Measurements from ENCODE around the gene ACER2. TPM values are rescaled to one million over a fixed set of nuclear protein-coding genes. Genes with fewer than 3 reads are reported as not detected.

The ACER2 gene
- total and polyA plus RNA-seq, 2 of the 4 experiments (the other 2 are of a cell fraction) = 0.84 to 1.6 TPM

GRCh38 chr9:19371942-19372341, 36.9 kb upstream of the ACER2 start:
- Histone ChIP-seq H4K5ac (ENCODE audit: low read depth, low read length) (no peak overlapping the region), H3K23ac (ENCODE audit: low read depth, low read length) (no peak overlapping the region), H4K91ac (ENCODE audit: insufficient read depth, low read depth, low read length) (no peak overlapping the region), H3K4me2 (ENCODE audit: low read depth, low read length) (no peak overlapping the region), H3K4ac (ENCODE audit: low read depth, low read length) (no peak overlapping the region), H2BK15ac (ENCODE audit: low read depth, low read length) (no peak overlapping the region), H3K79me1 (ENCODE audit: low read depth in 1 of 2, low read length in 2 of 2) (peaks cover 0 to 13% of the 10 kb centered on the region in 2 experiments; a peak in 3 of 4 replicates), H3K18ac (ENCODE audit: low read depth, low read length) (no peak overlapping the region), H2BK20ac (ENCODE audit: low read depth, low read length) (no peak overlapping the region), H3K9me3 (ENCODE audit: control insufficient read depth, insufficient read depth, low read length) (no peaks in the 10 kb centered on the region), H2AK5ac (ENCODE audit: low read depth, low read length) (no peak overlapping the region), H3K56ac (ENCODE audit: extremely low read depth, insufficient read depth, low read length) (no peak overlapping the region), H3K27ac (ENCODE audit: insufficient read depth, low read length) (no peak overlapping the region), H3K4me3 (ENCODE audit: insufficient read depth, low read depth, low read length) (no peak overlapping the region), H2BK120ac (ENCODE audit: low read depth, low read length) (no peak overlapping the region), H4K20me1 (ENCODE audit: insufficient read depth, low read length) (peaks cover 18% of the 10 kb centered on the region; the same call in 1 of the 2 replicates), H2AK9ac (replicated peaks; ENCODE audit: low read depth, low read length, poor library complexity) (no peak overlapping the region), H3K9me1 (ENCODE audit: insufficient read depth, low read length) (peaks cover 5% of the 10 kb centered on the region; the same call in 1 of the 2 replicates), H2AFZ (replicated peaks; ENCODE audit: low read length, poor library complexity) (no peak overlapping the region), H3K4me1 (ENCODE audit: control insufficient read depth, insufficient read depth, low read length) (no peaks in the 10 kb centered on the region), H4K8ac (ENCODE audit: low read depth in 2 of 2, low read length in 2 of 2) (no peak overlapping the region), H2BK5ac (ENCODE audit: low read depth, low read length, poor library complexity, severe bottlenecking) (no peak overlapping the region), H3K9ac (ENCODE audit: low read depth, low read length) (no peak overlapping the region), H3K14ac (replicated peaks; ENCODE audit: low read depth, low read length) (no peak overlapping the region), H3K36me3 (ENCODE audit: control insufficient read depth, insufficient read depth, low read length) (peaks cover 26% of the 10 kb centered on the region), H3K27me3 (ENCODE audit: control insufficient read depth, insufficient read depth, low read length) (no peaks in the 10 kb centered on the region)
- DNase-seq (no peak), ATAC-seq (ENCODE audit: low read depth) (no peak)
- no TSS peak for BruUV-seq (replicated peaks)
- dilution Hi-C loops (cut with HindIII; ENCODE audit: low sequenced_read_pairs, unreplicated experiment) = no loop called here
- in situ Hi-C loops (cut with MboI; ENCODE audit: low sequenced_read_pairs) = no loop called here
- TF ChIP-seq NFE2L2 (IDR thresholded peaks at IDR 0.05; ENCODE audit: low read depth, low read length) (no peak), RAD21 (IDR thresholded peaks at IDR 0.05; ENCODE audit: low read length) (no peak), SMC3 (IDR thresholded peaks at IDR 0.05; ENCODE audit: low read depth, low read length) (no peak), RCOR1 (IDR thresholded peaks at IDR 0.05; ENCODE audit: insufficient replicate concordance, low read length) (no peak), MAFK (IDR thresholded peaks at IDR 0.05; ENCODE audit: low read depth, low read length) (no peak), RFX5 (IDR thresholded peaks at IDR 0.05; ENCODE audit: low read depth, low read length) (no peak), CHD1 (IDR thresholded peaks at IDR 0.05; ENCODE audit: low read depth, low read length) (no peak), POLR2A (IDR thresholded peaks at IDR 0.05; ENCODE audit: low read depth, low read length) (no peak), MXI1 (IDR thresholded peaks at IDR 0.05; ENCODE audit: borderline replicate concordance, low read depth, low read length) (no peak)
- TF ChIP-seq, protein P1, sequence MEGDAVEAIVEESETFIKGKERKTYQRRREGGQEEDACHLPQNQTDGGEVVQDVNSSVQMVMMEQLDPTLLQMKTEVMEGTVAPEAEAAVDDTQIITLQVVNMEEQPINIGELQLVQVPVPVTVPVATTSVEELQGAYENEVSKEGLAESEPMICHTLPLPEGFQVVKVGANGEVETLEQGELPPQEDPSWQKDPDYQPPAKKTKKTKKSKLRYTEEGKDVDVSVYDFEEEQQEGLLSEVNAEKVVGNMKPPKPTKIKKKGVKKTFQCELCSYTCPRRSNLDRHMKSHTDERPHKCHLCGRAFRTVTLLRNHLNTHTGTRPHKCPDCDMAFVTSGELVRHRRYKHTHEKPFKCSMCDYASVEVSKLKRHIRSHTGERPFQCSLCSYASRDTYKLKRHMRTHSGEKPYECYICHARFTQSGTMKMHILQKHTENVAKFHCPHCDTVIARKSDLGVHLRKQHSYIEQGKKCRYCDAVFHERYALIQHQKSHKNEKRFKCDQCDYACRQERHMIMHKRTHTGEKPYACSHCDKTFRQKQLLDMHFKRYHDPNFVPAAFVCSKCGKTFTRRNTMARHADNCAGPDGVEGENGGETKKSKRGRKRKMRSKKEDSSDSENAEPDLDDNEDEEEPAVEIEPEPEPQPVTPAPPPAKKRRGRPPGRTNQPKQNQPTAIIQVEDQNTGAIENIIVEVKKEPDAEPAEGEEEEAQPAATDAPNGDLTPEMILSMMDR (conservative IDR thresholded peaks at IDR 0.05; ENCODE audit: low read depth, low read length) = no peak
- TF ChIP-seq, protein P2, sequence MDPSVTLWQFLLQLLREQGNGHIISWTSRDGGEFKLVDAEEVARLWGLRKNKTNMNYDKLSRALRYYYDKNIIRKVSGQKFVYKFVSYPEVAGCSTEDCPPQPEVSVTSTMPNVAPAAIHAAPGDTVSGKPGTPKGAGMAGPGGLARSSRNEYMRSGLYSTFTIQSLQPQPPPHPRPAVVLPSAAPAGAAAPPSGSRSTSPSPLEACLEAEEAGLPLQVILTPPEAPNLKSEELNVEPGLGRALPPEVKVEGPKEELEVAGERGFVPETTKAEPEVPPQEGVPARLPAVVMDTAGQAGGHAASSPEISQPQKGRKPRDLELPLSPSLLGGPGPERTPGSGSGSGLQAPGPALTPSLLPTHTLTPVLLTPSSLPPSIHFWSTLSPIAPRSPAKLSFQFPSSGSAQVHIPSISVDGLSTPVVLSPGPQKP (IDR thresholded peaks at IDR 0.05; ENCODE audit: borderline replicate concordance, low read depth, low read length) = no peak
- ChIA-PET CTCF (no interaction called here), POLR2A (ENCODE audit: unreplicated experiment) (no interaction called here)
- intact Hi-C loops (cut with micrococcal nuclease) = loop anchor here (5.0 to 10.0 kb wide), 2 partner anchors 35 to 247 kb away; partner anchors contain the start of gene PLIN2
- no CpG with 5 or more reads among the region's 5 CpGs for WGBS, 2 experiments (ENCODE audit: extremely low coverage in 2 of 2, insufficient read length in 1 of 2)
